Epithelial cell of proximal tubule (primary cell): ENCODE data around the gene RYR2. TPM values are rescaled to one million over a fixed set of nuclear protein-coding genes. Genes with fewer than 3 reads are reported as not detected.

ENCODE experiments used
- DNase-seq: peaks from one replicate; pipeline ENCODE4 v3.0.0-alpha.2; 2011; ENCODE audit warnings: low read depth
- H3K4me3 ChIP-seq: 2 replicates; pipeline ENCODE4 v1.5.1; 2011; ENCODE audit warnings: low read depth, mild to moderate bottlenecking, low read length
- CTCF ChIP-seq: conservative IDR thresholded peaks from 2 replicates; pipeline ENCODE4 v1.5.1; 2012; ENCODE audit warnings: low read depth, mild to moderate bottlenecking, low read length
- total RNA-seq: library from RNA; depleted of rRNA; stranded (reverse); fragments of >200 nt; gene quantifications from 2 replicates; pipeline ENCODE4 v1.2.3, GENCODE V29; 2015

Gene RYR2
- total RNA-seq, 1 donor from 2014 or later = 0.63 TPM

- TF ChIP-seq CTCF = no peak
- DNase-seq = no peak
- no peak overlapping the region for H3K4me3 ChIP-seq
Measured at GRCh38 chr1:237396426-237396825, 354.4 kb downstream of the RYR2 start.

GRCh38 chr1:237398751-237399150 lies 356.8 kb downstream of the RYR2 start:
- no peak overlapping the region for H3K4me3 ChIP-seq
- DNase-seq = no peak
- TF ChIP-seq CTCF = no peak

GRCh38 chr1:237405912-237406311 lies 363.9 kb downstream of the RYR2 start:
- no peak for TF ChIP-seq CTCF
- no peak for DNase-seq
- H3K4me3 ChIP-seq = no peak overlapping the region

GRCh38 chr1:237411621-237412020 lies 369.6 kb downstream of the RYR2 start:
- H3K4me3 ChIP-seq = no peak overlapping the region
- DNase-seq = no peak
- no peak for TF ChIP-seq CTCF

GRCh38 chr1:237416924-237417655 lies 375.1 kb downstream of the RYR2 start:
- DNase-seq = no peak
- TF ChIP-seq CTCF = no peak
- H3K4me3 ChIP-seq = no peak overlapping the region

- no peak for TF ChIP-seq CTCF
- H3K4me3 ChIP-seq = no peak overlapping the region
- DNase-seq = no peak
Measured at GRCh38 chr1:237428809-237429208, 386.8 kb downstream of the RYR2 start.

- H3K4me3 ChIP-seq = no peak overlapping the region
- TF ChIP-seq CTCF = no peak
Measured at GRCh38 chr1:237429252-237429651, 387.3 kb downstream of the RYR2 start.

More at GRCh38 chr1:237429252-237429651, 387.3 kb downstream of the RYR2 start:
- no peak for DNase-seq
